NCI-H1694 (cell line): ENCODE data around the gene ELANE.
"Not testable (repeated sequence)": the region's sequence is repeated elsewhere in the genome, so short reads cannot be mapped to it uniquely, and the experiment has no call there.

ENCODE experiments used
- DNase-seq: peaks from one replicate; lab custom pipeline; 2025; lab: John Stamatoyannopoulos, UW

The ELANE gene

DNA sequence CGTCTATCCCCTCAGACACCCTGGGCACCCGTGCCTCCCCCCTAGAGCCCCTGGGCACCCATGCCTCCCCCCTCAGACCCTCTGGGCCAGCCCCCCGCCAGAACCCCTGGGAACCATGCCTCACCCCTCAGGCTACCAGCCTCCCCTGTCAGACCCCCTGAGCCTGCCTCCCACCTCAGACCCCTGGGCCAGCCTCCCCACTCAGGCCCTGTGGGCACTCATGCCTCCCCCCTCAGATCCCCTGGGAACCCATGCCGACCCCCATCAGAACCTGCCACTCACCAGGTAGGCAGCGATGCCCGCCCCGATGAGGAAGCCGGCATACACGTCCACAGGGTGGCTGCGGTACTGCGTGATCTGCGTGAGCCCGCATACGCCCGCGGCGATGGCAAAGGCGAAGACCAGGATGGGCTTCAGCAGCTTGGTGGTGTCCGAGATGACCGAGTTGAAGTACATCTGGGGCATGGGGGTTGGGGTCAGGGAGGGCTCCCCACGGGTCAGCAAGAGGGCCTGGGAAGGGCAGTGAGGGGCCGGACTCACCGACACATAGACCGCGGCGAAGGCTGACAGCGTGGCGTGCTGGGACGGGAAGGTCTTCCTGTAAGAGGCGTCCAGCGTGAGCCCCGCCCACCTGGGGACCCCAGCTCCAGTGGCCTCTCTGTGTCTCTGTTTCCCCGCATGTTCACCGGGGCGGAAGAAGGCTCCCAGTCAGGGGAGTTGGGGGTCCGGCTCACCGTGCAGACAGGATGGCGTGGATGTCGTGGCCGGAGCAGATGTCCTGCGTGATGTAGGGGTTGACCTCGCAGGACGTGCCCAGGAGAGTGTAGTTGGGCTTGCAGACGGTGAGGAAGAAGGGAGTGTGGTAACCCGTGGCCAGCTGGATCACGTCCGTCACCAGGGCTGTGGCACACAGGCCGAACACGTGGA, 37.7 kb upstream of the ELANE start:
- no peak for DNase-seq

DNA sequence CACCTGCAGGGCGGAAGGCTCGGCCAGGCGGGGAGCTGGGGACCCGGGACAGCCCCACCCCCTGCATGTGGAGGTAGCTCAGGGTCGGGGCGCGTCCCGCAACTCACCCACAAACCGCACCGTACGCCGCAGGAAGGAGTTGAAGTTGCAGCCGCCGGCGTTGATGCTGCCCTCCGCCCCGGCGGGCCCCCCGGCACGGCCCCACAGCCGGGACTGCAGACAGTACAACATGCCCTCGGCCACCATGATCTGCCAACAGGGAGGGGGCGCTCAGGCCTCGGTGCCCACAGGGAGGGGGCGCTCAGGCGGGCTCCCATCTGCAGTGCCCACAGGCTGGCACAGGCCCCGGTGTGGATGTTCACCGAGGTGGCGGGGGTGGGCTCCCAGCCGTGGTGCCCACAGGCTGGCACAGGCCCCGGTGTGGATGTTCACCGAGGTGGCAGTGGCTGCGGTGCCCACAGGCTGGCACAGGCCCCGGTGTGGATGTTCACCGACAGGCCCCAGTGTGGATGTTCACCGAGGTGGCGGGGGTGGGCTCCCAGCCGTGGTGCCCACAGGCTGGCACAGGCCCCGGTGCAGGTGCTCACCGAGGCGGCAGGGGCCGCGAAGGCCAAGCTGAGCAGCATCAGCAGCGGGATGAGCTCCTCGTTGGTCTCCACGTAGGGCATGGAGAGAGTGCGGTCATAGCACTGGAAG, 36.9 kb upstream of the ELANE start:
- DNase-seq = no peak

DNA sequence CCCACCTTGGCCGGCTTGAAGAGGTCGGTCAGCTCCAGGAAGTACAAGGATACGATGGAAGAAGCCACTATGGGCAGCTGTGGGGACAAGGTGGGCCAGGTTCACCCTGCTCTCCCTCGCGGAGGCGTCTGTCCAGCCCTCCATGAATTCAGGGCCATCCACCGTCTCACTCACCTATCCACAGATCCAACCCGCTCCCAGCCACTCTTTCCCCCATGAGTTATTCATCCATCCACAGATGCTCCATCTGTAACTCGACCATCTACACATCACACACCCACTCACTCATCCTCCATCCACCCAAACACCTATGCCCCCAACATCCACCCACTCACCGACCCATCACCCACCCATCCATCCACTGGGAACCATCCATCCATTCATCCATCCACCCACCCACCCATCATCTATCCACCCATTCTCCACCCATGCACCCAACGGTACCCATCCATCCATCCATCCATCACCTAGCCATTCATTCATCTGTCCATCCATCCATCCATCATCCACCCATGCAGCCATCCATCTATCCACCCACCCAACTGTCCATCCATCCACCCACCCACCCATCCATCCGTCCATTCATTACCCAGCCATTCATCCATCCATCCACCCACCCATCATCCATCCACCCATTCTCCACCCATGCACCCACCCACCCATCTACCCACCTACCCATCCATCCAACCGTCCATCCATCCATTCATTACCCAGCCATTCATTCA, 36.2 kb upstream of the ELANE start:
- no peak for DNase-seq

DNA sequence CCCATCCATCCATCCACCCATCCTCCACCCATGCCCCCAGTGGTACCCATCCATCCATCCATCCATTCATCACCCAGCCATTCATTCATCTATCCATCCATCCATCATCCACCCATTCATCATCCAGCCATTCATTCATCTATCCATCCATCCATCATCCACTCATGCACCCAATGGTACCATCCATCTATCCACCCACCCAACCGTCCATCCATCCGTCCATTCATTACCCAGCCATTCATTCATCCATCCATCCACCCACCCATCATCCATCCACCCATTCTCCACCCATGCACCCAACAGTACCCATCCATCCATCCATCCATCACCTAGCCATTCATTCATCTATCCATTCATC, 35.6 kb upstream of the ELANE start:
- DNase-seq = no peak

DNA sequence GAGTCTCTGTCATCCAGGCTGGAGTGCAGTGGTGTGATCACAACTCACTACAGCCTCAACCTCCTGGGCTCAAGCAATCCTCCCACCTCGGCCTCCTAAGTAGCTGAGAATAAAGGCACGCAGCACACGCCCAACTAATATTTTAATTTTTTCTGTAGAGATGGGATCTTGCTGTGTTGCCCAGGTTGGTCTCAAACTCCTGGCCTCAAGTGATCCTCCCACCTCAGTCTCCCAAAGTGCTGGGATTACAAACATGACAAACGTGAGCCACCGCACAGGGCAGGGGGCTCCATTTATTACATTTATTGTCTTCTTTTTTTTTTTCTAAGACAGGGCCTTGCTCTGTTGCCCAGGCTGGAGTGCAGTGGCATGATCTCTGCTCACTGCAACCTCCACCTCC, 31.9 kb upstream of the ELANE start:
- not testable (repeated sequence) for DNase-seq

DNA sequence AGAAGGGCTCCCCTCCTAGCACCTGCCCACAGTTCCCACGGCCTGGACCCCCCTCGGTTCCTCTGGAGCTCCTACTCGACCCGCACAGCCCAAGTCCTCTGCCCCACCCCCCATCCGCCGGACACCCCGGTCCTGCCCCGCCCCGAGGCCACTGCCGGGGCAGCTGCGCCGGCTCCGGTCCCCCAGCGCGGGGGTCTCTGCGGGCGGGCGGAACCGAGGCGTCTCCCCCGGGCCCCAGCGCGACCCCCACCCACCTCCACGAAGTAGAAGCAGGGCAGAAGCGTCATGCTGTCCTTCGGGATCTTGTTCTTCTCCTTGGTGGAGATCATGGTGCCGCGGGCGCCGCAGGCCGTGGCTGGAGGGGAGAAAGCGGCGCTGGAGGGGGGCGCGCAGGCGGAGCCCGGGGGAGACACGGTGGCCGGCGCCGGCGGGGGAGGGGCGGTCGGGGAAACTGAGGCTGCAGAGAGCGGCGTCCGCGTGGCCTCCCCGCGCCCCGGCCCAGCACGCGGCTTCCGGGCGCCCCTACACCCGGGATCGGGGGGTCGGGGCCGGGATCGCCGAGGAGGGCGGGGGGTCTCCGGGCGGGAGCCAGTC, 30.8 kb upstream of the ELANE start:
- DNase-seq = no peak

DNA sequence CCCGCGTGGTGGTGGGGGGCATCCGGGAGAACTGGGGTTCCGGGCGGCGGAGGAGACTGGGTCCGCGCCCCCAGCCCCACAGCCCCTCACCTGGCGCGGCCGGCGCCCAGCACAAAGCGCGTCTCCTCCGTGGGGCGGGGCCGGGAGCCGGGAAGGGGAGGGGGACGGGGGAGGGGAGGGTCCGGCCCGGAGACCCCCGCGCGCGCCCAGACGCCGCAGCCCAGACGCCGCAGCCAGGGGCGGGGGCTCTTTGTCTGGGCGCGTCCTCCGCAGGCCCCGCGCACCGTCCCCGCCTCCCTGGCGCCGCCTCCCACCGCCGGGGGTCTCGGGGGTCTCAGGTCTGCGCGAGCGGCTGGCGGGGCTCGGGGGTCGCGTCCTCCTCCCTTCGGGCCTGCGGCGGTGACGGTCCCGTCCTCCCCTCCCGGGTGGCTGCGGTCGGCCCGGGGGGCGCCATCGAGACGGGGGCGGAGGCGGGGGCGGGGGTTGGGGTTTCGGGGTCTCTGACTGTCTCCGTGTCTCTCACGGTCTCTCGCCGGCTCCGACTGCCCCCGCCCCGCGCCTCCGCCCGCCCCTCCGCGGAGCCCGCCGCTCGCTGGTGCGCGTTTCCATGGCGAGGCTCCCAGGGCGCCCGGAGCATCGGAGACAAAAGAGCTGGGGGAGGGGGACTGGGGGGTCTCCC, 30.1 kb upstream of the ELANE start, which contains the start of gene PLPPR3:
Gene PLPPR3 (minus strand): TSS at position 131 of the 679 bp plus-strand sequence. CDS start 396 bp downstream, outside the sequence.
- no peak for DNase-seq

DNA sequence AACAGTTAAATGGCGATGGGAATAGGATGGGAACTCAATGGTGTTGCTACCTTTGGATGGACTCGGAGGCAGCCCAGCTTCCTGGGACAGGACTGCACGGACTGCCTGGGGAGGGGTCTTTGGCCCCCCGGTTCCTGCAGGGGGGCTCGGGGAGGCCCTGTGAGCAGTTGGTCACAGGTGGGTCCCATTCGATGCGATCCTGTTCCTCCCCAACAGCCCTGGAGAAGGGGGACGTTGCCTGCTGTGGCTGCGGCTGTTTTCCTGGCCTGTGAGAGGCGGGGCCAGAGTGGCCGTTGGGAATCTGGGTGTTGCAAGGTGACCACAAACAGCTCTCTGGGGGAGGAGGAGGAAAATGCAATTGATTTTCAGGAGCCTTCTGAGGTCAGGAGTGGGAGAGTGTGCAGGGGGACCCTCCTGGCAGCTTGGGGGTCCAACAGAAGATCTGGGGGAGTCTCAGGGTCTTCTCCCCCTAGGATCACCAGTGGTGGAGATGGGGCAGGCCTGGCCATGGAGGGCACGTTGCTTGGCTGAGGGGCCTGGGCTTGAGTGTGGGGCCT, 28.5 kb upstream of the ELANE start:
- no peak for DNase-seq

DNA sequence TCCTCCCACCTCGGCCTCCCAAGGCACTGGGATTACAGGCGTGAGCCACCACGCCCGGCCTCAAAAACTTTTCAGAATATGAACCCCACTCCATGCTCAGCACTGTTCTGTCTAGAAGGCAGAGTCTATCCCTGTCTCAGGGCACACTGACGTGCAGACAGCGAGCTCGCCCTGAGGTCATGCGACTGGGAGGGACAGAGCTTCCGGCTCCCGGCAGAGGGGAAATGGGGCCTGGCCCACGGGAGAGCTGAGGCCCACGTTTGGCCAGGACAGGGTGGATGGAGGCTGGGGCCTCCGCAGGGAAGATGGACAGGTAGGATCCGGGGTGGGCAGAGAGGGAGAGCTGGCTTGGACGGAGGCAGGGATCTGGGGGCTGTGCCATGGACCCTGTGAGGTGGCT, 27.2 kb upstream of the ELANE start:
- no peak for DNase-seq

DNA sequence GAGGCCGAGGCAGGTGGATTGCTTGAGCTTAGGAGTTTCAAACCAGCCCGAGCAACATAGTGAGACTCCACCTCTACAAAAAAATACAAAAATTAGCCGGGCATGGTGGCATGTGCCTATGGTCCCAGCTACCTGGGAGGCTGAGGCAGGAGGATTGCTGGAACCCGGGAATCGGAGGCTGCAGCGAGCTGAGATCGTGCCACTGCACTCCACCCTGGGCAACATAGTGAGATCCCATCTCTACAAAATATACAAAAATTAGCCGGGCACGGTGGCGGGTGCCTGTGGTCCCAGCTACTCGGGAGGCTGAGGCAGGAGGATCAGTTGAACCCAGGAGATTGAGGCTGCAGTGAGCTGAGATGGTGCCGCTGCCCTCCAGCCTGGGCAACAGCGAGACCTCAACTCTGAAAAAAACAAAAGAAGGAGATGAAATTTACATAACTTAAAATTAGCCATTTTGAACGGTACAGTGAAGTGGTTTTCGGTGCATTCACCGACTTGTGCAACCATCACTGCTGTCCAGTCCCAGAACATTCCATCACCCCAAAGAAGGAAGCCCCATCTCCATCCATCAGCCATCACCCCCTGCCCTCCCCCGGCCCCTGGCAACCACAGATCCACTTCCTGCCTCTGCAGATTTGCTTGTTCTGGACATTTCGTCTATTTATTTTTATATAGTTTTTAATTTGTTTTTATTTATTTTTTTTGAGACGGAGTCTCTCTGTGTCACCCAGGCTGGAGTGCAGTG, 26.0 kb upstream of the ELANE start:
- no peak for DNase-seq

DNA sequence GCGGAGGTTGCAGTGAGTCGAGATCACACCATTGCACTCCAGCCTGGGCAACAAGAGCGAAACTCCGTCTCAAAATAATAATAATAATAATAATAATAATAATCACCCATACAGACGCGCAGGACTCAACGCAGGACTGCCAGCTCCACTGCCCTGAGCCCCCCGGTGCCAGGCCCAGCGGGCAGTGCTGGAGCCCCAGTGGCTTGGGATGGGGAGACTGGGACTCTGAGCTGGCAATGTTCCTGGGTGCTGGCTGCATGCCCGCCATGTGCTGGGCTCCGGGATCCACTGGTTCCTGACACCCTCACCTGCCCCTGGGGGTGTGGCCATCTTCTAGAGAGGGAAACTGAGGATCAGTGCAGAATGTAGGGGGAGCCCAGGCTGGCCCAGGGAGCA, 24.8 kb upstream of the ELANE start:
- DNase-seq = no peak

DNA sequence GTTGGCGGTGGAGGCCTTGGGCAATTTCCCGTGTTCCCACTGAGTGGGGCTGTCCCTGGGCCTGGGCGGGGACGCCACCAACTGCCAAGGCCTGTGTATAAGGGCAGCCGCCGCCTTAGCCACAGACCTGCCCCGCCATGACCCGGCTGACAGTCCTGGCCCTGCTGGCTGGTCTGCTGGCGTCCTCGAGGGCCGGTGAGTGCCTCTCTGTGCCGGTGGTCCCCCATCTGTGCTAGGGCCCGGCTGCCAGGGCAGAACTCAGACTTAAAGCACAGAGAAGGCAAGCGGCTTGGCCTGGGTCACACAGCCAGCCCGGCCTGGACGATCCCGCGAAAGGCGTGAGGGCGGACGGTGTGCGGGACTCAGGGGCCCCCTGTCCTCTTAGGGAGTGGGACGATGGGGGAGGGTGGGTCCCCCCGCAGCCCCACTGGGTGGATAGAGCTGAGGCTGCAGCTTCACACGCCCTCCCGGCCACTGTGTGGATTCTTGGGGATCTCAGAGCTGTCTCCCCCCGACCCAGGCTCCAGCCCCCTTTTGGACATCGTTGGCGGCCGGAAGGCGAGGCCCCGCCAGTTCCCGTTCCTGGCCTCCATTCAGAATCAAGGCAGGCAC, 24.3 kb upstream of the ELANE start, which contains the start of gene AZU1:
Gene AZU1 (plus strand): TSS at position 128 of the 612 bp plus-strand sequence. CDS start 10 bp downstream, at position 138.
- no peak for DNase-seq

DNA sequence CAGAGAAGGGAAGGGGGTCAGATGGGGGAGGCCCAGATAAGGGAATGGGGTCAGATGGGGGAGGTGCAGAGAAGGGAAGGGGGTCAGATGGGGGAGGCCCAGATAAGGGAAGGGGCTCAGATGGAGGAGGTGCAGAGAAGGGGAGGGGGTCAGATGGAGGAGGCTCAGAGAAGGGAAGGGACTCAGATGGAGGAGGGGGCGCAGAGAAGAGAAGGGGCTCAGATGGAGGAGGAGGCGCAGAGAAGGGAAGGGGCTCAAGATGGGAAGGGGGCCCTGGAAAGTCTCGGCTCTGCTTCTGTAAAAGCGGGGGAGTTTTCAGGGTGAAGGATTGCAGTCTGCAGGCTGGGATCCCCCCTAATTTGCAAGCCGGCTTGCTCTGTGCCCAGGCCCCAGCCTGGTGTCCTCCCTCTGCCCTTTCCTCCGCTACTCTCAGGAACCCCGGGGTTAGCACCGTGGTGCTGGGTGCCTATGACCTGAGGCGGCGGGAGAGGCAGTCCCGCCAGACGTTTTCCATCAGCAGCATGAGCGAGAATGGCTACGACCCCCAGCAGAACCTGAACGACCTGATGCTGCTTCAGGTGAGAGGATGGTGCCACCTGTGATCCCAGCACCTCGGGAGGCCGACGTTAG, 22.9 kb upstream of the ELANE start:
- no peak for DNase-seq

DNA sequence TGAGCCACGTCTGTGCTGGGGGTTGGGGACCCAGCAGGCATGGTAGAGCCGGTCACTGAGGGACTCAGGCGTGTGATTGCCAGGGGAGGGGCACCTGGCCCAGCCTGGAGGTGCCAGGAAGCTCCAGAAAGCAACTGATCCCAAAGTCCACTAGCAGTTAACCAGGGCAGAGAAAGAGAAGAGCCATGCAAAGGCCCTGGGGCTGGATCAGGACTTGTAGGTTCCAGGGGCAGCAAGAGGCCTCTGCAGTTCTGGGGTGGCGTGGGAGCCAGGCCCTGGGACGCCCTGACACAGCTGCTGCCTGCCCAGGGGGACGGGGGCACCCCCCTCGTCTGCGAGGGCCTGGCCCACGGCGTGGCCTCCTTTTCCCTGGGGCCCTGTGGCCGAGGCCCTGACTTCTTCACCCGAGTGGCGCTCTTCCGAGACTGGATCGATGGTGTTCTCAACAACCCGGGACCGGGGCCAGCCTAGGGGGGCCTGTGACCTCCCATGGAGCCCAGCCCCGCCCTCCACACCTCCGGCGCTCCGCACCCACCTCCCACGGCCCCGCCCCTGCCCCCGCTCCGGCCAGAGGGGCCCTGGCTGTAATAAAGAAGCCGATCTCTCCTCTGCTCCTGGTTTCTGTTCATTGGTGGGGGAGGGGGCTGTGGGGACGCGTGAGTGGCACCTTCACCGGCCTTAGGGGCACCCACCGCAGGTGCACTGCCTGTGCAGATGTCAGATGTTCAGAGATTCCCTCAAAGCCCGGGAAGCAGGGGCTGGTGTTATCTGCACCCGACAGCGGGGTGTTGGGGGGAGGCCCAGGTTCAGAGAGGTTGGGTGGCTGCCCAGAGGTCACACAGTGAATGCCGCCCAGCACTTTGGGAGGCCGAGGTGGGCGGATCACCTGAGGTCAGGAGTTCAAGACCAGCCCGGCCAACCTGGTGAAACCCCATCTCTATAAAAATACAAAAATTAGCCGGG, 20.4 kb upstream of the ELANE start:
- no peak for DNase-seq

DNA sequence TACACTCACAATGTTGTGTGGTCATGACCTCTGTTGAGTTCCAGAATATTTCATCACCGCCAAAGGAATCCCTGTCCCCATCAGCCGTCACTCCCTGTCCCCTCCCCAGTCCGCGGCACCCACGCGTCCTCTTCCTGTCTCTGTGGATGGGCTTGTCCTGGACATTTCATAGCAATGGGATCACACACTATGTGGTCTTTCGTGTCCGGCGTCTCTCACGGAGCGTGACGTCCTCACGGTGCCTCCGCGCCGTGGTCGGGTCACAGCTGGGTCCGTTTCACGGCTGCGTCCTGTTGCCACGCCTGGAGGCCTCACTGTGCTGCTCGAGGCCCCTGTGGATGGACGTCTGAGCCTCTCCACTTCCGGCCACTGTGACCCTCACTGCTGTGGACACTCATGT, 17.9 kb upstream of the ELANE start:
- no peak for DNase-seq

DNA sequence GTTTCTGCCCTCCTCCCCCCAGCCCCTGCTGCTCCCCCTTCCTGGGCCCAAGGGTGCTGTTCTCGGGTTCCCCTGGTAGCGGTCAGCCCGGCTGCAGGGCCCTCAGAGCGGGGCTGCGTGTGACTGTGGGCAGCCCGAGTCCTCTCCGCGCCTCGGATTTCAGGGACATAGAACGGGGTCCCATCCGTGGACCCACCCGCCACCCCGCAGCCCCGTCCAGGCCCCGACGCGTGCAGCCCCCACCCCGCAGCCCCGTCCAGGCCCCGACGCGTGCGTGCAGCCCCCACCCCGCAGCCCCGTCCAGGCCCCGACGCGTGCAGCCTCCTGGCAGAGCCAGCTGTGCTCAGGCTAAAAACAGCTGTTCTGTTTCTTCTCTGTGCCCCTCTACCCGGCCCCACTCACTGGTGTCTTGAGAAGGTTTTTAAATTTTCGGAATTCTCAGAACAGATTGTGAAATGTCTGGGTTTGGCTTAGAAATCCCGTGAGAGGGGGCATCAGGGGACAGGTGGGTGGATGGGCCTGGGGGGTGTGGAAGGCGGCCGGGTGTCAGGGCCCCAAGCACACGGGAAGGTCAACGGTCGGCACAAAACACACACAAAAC, 16.8 kb upstream of the ELANE start:
- DNase-seq = no peak

DNA sequence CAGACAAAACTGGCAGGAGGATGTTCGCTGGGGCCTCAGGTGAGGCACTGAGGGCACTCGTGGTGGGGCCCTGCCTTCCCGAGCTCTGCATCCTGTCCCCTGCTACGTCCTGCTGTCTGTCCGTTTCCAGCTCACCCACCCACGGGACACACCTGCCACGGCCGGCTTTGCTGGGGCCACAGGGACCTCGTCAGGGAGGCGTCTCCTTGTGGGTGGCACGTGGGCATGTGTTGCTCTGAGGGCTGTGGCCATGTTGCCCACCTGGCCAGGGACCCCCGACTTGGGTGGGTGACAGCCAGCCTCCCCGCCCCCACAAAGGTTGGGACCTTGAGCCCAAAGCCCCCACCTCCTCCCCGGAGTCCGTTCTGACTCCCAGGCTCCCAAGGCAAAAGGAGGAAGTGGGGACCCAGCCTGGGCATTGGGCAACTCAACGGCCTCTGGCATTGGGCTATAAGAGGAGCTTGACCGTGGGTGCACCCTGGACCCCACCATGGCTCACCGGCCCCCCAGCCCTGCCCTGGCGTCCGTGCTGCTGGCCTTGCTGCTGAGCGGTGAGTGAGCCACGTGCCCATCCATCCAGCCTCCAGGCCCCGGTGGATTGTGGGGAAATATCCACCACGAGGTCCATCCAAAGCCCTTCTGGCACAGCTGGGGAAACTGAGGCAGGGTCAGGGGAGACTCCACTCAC, 11.4 kb upstream of the ELANE start, which contains the start of gene PRTN3:
Gene PRTN3 (plus strand): TSS at position 481 of the 688 bp plus-strand sequence. CDS start 10 bp downstream, at position 491.
- no peak for DNase-seq
